Measurements from ENCODE around the gene MAML2. TPM values are rescaled to one million over a fixed set of nuclear protein-coding genes. Genes with fewer than 3 reads are reported as not detected.

MAML2 gene
- total RNA-seq, 4 donors from 2014 or later: 19.0 to 36.4 (median 31.4) TPM

DNA sequence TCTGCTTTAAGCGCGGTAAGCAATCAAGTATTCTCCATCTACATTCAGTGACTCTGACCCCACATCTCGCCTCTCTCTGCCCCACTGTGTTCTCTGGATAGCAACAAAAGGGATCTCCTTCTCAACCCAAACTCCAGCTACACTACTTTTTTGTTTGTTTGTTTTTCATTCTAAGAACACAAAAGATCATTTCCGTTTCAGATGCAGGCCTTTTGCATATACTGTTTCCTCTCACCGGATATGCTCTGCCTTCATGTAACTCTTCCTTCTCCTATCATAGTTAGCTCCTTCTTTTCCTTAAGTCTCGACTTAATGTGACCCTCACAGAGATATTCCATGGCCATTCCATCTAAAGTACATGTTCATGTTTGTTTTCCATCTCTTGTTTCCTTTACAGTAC is 239.3 kb downstream of the MAML2 start:
- peaks cover 17 to 32% of the 10 kb centered on the region in 2 donors for H3K4me1 ChIP-seq
- no peaks in the 10 kb centered on the region for H3K36me3 ChIP-seq
- intact Hi-C loops (cut with DNase I): no loop called here
- TF ChIP-seq POLR2A (IDR thresholded peaks at IDR 0.05): no peak
- TF ChIP-seq, protein P1, sequence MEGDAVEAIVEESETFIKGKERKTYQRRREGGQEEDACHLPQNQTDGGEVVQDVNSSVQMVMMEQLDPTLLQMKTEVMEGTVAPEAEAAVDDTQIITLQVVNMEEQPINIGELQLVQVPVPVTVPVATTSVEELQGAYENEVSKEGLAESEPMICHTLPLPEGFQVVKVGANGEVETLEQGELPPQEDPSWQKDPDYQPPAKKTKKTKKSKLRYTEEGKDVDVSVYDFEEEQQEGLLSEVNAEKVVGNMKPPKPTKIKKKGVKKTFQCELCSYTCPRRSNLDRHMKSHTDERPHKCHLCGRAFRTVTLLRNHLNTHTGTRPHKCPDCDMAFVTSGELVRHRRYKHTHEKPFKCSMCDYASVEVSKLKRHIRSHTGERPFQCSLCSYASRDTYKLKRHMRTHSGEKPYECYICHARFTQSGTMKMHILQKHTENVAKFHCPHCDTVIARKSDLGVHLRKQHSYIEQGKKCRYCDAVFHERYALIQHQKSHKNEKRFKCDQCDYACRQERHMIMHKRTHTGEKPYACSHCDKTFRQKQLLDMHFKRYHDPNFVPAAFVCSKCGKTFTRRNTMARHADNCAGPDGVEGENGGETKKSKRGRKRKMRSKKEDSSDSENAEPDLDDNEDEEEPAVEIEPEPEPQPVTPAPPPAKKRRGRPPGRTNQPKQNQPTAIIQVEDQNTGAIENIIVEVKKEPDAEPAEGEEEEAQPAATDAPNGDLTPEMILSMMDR (IDR thresholded peaks at IDR 0.05): no peak
- H3K4me3 ChIP-seq (replicated peaks in 1 of 3): no peak overlapping the region
- DNase-seq: no peak
- 86 to 87% methylated on average over 6 of the region's 6 CpGs for whole genome bisulfite sequencing, 2 donors
- no peaks in the 10 kb centered on the region for H3K9me3 ChIP-seq
- H3K27ac ChIP-seq: no peak overlapping the region
- H3K27me3 ChIP-seq: no peaks in the 10 kb centered on the region

DNA sequence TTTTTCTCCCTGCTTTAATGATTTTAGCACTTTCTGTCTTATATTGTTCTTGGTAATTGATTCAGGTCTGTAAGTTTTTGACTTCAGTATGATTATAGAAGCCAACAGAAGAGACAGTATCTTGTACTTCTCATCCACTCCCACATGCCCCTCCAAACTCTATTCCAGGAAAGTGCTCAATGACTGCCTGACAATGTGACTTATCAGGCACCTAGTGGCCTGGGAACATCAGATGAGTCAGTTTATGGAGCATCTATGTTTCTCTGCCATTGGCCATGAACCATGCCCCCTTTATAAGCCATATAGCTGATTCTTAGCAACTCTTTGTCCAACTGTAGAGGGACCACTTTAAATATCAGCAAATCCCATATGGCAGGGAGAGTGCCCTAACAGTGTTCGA is 239.9 kb downstream of the MAML2 start:
- no peaks in the 10 kb centered on the region for H3K36me3 ChIP-seq
- 100% methylated on average over 1 of the region's 1 CpG for WGBS, 2 donors
- no peak for DNase-seq
- no peaks in the 10 kb centered on the region for H3K27me3 ChIP-seq
- intact Hi-C loops (cut with DNase I): no loop called here
- peaks cover 23 to 38% of the 10 kb centered on the region in 2 donors for H3K4me1 ChIP-seq
- peak overlapping the region in 1 of 3 donors; percentile 56 for H3K27ac ChIP-seq
- no peak overlapping the region for H3K4me3 ChIP-seq (replicated peaks in 1 of 3)
- TF ChIP-seq POLR2A (IDR thresholded peaks at IDR 0.05): no peak
- TF ChIP-seq, protein P1 (IDR thresholded peaks at IDR 0.05): no peak
- H3K9me3 ChIP-seq: no peaks in the 10 kb centered on the region

DNA sequence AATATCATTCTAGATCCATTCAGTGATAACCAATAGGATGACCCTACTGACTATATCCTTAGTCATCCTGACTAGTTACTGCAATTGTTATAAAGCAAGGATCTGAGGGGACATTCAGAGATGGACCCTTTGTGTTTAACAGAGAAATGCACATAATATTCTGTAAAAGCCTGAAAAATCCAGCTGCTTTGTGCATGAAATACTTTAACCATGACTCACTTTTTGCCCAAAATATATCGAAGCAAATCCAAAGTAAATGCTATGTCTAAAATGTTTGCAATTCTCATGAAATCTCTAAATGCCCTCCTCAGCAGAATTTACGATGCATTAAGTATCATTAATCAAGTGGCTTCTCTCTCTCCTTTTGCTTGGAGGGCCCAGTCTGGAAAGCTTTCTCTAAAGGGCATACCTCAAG is 240.3 kb downstream of the MAML2 start:
- intact Hi-C loops (cut with DNase I): no loop called here
- TF ChIP-seq POLR2A (IDR thresholded peaks at IDR 0.05): no peak
- TF ChIP-seq, protein P1 (IDR thresholded peaks at IDR 0.05): no peak
- no peaks in the 10 kb centered on the region for H3K36me3 ChIP-seq
- H3K4me1 ChIP-seq: peaks cover 28 to 43% of the 10 kb centered on the region in 2 donors
- H3K27ac ChIP-seq: peak overlapping the region in 1 of 3 donors; percentile 56
- 31 to 63% methylated on average over 2 of the region's 2 CpGs for WGBS, 2 donors
- no peaks in the 10 kb centered on the region for H3K27me3 ChIP-seq
- H3K9me3 ChIP-seq: no peaks in the 10 kb centered on the region
- no peak overlapping the region for H3K4me3 ChIP-seq (replicated peaks in 1 of 3)
- DNase-seq: no peak

DNA sequence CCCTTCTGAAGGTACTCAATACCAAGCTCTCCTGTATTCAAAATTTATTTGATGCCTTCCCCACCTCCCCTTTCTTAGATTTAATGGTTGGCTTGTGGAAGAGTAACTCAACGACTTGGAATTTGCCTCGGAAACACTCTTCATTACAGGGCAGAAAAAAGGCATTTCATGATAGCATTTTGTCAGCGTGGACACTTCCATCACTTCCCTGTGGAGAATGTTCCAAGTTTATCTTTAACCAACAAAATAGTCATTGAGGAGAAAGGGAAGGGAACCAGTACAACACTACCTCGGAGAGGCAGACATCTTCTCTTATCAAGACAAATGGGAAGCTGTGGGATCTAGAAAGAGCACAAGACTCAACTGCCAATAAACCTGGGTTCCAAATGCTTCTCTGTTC is 241.8 kb downstream of the MAML2 start:
- 87 to 89% methylated on average over 4 of the region's 4 CpGs for whole genome bisulfite sequencing, 2 donors
- Histone ChIP-seq H3K36me3 (no peaks in the 10 kb centered on the region), H3K9me3 (no peaks in the 10 kb centered on the region), H3K4me1 (peaks cover 42 to 58% of the 10 kb centered on the region in 2 donors), H3K27me3 (no peaks in the 10 kb centered on the region), H3K4me3 (replicated peaks in 1 of 3) (no peak overlapping the region), H3K27ac (no peak overlapping the region)
- no peak for DNase-seq
- TF ChIP-seq, protein P1 (IDR thresholded peaks at IDR 0.05): no peak
- TF ChIP-seq POLR2A (IDR thresholded peaks at IDR 0.05): no peak
- intact Hi-C loops (cut with DNase I): no loop called here

DNA sequence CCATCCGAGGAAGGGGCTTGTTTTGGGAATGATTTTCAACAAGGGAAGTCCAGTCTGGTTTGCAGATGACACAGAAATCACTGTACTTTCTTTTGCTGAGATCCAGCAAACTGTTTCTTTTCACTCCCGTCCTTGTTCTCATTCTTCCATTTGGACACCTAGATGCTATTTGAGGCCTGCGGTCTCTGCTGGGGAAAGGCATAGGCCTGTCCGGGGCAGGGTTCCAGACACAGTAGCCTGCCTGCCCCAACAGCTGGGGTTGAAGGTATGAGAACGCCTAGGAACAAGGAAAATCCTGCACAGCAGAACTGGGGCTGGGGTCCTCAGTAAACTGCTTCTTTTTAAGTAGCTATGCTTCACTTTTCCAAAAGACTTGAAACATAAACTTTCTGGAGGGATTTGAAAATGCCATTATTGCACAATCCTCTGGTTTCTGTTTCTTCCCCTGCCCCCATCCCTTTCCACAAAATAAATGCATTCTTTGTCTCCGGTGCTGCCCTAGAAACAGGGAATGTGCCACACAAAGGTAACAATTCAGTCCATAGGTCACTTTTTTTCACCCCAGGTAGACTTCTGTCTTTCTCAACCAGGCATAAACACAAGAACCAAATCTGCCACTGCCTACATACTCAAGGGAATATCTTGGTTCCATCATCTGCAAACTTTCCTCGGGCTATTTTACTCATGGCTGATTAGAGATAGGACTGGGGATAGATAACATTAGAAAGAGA is 244.3 kb downstream of the MAML2 start:
- H3K4me3 ChIP-seq (replicated peaks in 1 of 3): no peak overlapping the region
- WGBS, 2 donors: 55 to 61% methylated on average over 7 of the region's 7 CpGs

More for the DNA sequence above, 244.3 kb downstream of the MAML2 start:
- TF ChIP-seq POLR2A (IDR thresholded peaks at IDR 0.05): no peak
- TF ChIP-seq, protein P1 (IDR thresholded peaks at IDR 0.05): no peak
- Histone ChIP-seq H3K4me1 (peaks cover 64 to 66% of the 10 kb centered on the region in 2 donors), H3K9me3 (no peaks in the 10 kb centered on the region), H3K27ac (peak overlapping the region; percentile 25 to 97 (median 89)), H3K27me3 (no peaks in the 10 kb centered on the region), H3K36me3 (no peaks in the 10 kb centered on the region)
- intact Hi-C loops (cut with DNase I): no loop called here
- DNase-seq: peak; percentile 11 to 22
